HG02642 (cell line): ENCODE results near the gene WNT11.

Experiments
- ATAC-seq: cut with Tn5 transposase; IDR thresholded peaks from one replicate; pipeline ENCODE4 v1.9.1; 2021; ENCODE audit warnings: mild to moderate bottlenecking; ENCODE audit not compliant: unreplicated experiment, poor library complexity

WNT11 gene

DNA sequence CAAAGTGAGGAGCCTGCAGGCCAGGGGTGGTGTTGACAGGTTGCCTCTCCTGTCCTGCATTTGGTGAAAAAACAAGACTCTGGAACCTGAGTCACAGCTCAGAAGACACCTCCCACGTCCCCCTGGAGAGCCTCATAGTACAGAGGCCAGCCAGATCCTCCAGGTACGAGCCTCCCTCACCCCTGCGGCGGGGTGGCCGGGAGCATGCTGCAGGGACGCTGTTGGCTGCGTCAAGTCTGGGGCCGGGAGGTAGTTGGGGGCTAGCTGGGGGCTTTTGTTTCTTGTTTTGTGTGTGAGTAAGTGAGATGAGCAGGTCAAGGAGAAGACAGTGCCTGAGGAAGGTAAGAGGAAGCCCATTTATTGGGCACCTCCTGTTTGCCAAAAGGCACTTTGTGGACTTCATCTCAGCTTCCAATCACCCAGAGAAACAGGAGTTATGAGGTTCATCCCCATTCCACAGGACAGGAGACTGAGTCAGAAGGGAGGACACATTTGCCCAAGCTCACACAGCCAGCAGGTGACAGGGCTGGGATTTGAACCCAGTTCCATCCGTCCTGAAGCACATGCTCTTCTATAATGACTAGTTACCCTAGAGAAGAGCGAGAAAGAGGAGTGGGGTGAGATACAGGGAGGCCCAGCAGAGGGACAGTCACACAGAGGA, 18.3 kb upstream of the WNT11 start:
- no peak for ATAC-seq

DNA sequence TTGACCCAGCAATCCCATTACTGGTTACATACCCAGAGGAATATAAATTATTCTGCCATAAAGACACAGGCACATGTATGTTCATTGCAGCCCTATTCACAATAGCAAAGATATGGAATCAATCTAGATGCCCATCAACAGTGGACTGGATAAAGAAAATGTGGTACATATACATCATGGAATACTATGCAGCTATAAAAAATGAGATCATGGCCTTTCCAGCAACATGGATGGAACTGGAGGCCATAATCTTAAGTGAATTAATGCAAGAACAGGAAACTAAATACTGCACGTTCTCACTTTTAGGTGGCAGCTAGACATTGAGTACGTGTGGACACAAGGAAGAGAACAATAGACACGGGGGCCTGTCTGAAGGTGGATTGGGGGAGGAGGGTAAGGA, 15.1 kb upstream of the WNT11 start:
- ATAC-seq: no peak

GRCh38 chr11:76219243-76219642, 12.9 kb upstream of the WNT11 start:
- no peak for ATAC-seq

- ATAC-seq: no peak
Observed at GRCh38 chr11:76218449-76219178, 12.3 kb upstream of the WNT11 start.

GRCh38 chr11:76217653-76218160, 11.4 kb upstream of the WNT11 start:
- no peak for ATAC-seq

DNA sequence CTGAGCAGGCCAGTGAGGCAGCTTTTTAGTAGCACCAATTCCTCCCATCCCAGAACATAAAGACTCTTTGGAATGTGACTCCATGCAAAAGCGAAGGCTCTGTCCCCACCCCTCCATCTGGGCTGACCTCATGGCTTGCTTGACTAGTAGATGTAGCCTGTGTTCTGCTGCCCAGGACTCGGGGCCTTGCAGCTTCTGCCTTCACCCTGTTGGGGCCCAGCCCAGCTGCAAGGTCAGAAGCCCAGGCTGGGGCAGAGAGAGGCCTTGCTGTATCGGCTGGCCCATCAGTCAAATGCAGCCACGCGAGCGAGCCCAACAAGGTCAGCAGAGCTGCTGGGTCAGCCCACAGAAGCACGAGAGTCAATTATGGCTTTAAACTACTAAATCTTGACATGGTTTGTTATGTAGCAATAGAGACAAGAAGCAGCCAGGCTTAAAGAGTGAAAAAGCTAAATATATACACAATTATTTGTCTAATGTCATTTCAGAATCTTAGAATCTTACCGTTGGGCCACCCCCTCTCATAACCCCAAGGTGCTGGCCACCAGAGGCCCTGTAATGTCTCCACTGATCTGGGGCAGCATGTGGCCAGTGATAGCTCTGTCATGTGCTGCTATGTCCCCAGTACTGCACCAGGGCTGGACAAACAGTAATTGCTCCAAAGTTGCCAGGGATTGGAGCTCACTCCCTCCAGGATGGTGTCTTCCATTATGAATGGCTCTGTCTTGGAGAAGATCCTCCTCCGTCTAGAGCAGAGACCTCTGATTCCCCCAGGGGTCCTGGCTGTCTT, 10.4 kb upstream of the WNT11 start:
- ATAC-seq: no peak

- no peak for ATAC-seq
Observed at GRCh38 chr11:76215941-76216340, 9.6 kb upstream of the WNT11 start.

DNA sequence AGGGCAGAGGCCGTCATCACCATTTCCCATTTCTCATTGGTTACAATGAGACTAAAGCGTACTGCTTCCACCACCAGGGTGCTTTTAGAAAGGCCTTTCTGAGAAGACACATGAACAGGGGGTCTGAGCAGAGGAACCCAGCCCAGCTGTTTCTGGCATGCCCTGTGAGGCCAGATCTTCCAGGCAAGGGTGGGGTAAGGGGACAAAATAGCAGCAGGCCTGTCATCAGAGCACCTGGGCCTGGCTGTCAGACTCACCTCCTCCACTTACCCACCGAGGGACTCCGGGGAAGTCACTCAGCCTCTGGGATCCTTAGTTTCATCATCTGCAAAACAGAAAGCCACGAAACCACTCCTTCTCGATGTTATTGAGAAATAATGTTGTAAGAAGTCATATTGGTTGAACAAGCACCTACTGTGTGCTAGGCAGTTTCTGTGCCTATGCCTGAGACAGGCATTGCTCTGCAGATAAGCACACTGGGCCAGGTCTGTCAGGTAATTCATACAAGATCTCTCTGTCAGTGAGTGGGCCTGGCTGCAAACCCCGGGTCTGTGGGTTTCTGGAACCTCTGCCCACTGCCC, 8.8 kb upstream of the WNT11 start:
- ATAC-seq: no peak

DNA sequence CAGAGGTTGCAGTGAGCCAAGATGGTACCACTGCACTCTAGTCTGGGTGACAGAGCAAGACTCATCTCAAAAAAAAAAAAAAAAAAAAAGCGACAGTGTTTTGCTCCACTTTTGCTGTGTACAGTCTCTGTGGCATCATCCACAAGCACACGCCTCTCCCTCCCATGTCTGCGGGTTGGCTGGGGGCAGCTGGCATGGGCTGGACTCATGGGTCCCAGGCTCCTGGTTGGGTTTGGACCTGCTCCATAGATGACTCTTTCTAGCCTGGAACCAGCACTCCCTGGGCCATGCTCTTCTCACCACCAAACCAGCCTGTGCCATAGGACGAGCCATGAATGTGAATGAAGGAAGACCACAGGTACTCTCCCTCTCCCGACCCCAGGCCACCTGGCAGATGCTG, 7.9 kb upstream of the WNT11 start:
- ATAC-seq: no peak

DNA sequence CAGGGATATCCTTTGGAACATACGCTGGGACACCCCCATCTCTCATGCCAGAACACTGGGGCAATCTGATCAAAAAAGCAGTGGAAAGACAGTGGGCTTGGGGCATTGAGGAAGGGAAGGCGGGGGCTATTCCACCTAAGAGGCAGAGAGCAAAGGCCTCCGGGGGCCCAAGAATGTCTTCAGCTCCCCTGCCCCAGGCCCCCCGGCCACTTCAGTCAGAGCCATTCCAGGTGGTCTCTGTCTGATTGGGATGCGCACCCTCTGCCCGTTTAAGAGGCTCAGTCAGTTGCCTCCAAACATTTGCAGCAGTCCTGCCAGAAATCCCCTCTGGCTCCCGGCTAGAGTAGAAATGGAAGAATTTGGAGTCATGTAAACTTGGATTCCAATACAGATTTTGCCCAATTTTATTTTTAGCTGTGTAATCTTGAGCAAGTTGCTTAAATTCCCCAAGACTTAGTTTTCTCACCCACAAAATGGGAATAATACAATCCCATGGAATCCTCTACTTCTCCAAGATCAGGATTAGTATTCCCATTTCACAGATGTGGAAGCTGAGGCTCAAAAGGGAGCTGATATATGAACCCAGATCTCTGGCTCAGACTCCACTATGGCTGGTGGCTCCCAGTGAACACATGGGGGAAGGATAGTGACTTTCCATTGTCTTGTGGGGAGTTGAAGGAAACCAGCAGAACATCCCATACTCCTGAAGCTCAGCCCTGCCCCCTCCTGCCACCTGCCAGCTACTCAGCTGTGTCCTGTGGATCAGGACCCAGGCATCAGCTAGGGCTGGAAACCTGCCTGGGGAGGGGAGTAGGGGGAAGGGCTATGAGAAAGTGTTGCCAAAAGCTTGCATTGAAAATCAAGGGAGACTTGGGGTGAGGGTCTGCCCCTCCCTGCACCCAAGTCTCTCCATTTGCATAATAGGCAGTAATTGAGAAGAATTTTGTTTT, 6.1 kb upstream of the WNT11 start:
- no peak for ATAC-seq

DNA sequence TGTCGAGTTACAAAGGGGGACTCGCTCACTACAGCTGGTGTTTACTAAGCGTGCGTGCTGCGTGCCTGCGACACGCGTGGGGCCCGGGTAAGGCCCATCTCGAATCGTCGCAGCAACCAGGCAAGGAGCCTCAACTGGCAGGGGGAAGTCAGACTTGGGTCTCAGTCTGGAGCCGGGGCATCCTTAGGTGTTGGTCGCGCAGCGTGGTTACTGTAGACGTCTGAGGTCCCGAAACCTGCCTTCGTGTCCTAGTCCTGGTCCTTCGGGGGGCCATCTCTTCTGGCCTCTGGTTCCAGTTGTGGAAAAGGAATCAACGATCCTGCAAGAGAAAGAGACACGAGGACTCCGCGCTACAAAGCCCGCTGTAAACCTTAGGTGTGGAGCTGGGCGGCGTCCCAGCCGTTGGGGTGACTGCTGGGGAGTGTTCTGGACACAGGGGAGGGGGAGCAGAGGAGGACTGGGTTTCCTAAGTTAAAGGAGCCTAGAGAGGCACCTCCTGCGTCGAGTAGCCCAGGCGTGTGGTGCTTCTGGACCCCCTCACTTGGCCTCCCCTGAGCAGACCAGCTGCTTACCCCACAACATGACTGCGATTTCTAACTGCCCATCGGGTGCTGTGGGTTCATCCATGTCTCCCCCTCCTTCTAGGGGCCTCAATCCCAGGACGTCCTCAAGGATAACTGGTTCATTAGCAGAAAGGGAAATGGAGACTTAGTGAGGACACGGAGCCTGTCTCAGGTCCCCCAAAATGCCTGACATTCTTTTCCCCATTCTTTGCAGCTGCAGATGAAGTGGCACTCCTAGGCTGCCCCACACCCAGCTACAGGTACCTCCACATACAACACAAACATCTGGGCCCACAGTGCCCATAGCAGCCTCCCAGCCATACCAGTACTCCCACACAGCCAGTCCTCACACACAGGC, 4.9 kb upstream of the WNT11 start:
- no peak for ATAC-seq

GRCh38 chr11:76209973-76210930, 4.0 kb upstream of the WNT11 start:
- ATAC-seq: no peak

- ATAC-seq: no peak
Observed at GRCh38 chr11:76209375-76209972, 3.2 kb upstream of the WNT11 start.

DNA sequence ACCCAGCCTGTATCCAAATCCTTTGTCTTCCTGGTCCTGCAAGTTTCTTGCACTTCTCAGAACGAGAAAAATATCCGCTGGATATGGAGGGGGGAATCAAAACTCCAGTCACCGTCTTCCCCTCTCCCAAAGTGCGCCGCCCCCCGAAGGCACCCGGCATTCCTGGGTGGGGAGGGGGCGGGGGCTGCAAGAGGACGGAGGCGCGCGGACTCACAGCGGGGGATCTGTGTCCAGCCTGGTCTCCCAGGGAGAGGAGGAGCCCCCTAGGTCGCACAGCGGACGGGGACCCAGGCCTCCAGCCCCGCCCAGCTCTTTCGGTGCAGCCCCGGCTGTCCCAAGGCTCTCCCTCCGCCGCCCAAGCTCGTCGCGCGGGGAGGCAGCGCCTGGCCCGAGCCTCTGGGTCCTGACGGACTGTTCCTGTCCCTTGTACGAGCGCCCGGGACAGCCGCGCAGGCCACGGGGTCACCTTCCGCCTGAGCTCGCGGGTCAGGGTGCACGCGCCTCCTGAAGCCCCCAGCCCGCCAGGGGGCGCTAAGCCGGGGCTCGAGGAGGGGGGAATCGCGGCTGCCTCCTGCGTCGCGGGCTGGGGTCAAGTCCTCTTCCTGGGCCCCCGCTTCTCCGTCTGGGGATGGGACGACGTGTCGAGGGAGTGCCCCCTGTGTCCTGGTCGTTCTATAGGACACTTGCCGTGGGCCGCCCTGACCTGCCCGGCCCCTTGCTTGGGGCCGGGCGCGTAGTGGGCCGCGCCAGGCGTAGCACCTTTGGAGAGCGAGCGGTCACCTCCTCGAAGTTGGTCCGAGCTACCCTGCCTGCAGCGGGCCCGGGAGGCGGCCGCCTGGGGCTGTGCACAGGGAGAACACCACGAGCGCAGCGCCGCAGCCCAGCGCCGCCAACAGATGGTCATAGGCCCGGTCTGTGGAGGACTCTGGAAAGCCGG, 2.4 kb upstream of the WNT11 start:
- ATAC-seq: peak; percentile 34

GRCh38 chr11:76207642-76208401, 1.5 kb upstream of the WNT11 start:
- ATAC-seq: peak; percentile 61

- ATAC-seq: no peak
Observed at GRCh38 chr11:76206077-76206326, 300 bp downstream of the WNT11 start.
